Chondrocyte (in vitro differentiated cells): Measurements from ENCODE around the gene BMPER. TPM values are rescaled to one million over a fixed set of nuclear protein-coding genes. Genes with fewer than 3 reads are reported as not detected.
A peak's percentile ranks its signal among the peaks of the same experiment; 100 is the strongest.

ENCODE experiments used
- DNase-seq: peaks from one replicate; pipeline ENCODE4 v3.0.0; 2021; ENCODE audit warnings: mixed read lengths, low spot score
- H3K27ac Mint-ChIP-seq: one replicate; pipeline ENCODE4 v1.8.0; 2021; ENCODE audit warnings: mild to moderate bottlenecking, moderate library complexity, mixed read lengths; ENCODE audit not compliant: unreplicated experiment
- H3K27me3 Mint-ChIP-seq: 2 replicates; pipeline ENCODE4 v1.8.0; 2021; ENCODE audit warnings: low read depth, mixed read lengths
- H3K36me3 Mint-ChIP-seq: 2 replicates; pipeline ENCODE4 v1.8.0; 2021; ENCODE audit warnings: low read depth, mixed read lengths
- H3K4me1 Mint-ChIP-seq: 2 replicates; pipeline ENCODE4 v1.8.0; 2021; ENCODE audit warnings: low read depth, mild to moderate bottlenecking, mixed read lengths
- H3K4me3 Mint-ChIP-seq: one replicate; pipeline ENCODE4 v1.8.0; 2021; ENCODE audit warnings: mild to moderate bottlenecking, moderate library complexity, mixed read lengths; ENCODE audit not compliant: unreplicated experiment
- H3K9me3 Mint-ChIP-seq: 2 replicates; pipeline ENCODE4 v1.8.0; 2021; ENCODE audit warnings: low read depth, mixed read lengths
- CTCF ChIP-seq: fragments of 200-600 bp; sonication (generic); IDR thresholded peaks from 2 replicates; pipeline ENCODE4 v1.5.0; 2021; ENCODE audit warnings: antibody characterized with exemption, mild to moderate bottlenecking, moderate library complexity
- total RNA-seq: library from RNA; stranded (reverse); gene quantifications from 3 replicates; pipeline ENCODE4 v1.2.1, GENCODE V29; 2021

BMPER gene
- total RNA-seq, 1 donor from 2014 or later: 0.30 TPM

GRCh38 chr7:34090816-34091215, 185.5 kb downstream of the BMPER start:
- Mint-ChIP-seq H3K4me1 (peaks cover 3% of the 10 kb centered on the region), H3K4me3 (no peak overlapping the region), H3K9me3 (peaks cover 6% of the 10 kb centered on the region), H3K36me3 (no peaks in the 10 kb centered on the region), H3K27me3 (peaks cover 2% of the 10 kb centered on the region), H3K27ac (no peak overlapping the region)
- no peak for DNase-seq
- TF ChIP-seq CTCF: no peak

- Mint-ChIP-seq H3K27me3 (peaks cover 2% of the 10 kb centered on the region), H3K36me3 (no peaks in the 10 kb centered on the region), H3K9me3 (peaks cover 6% of the 10 kb centered on the region), H3K4me3 (no peak overlapping the region), H3K4me1 (peaks cover 9% of the 10 kb centered on the region), H3K27ac (no peak overlapping the region)
- TF ChIP-seq CTCF: peak; percentile 74
- no peak for DNase-seq
These were observed 186.1 kb downstream of the BMPER start for GRCh38 chr7:34091321-34091917.

- DNase-seq: no peak
- no peak for TF ChIP-seq CTCF
- no peak overlapping the region for H3K4me3 Mint-ChIP-seq
- H3K27me3 Mint-ChIP-seq: peaks cover 2% of the 10 kb centered on the region
- H3K27ac Mint-ChIP-seq: no peak overlapping the region
- H3K4me1 Mint-ChIP-seq: peaks cover 12% of the 10 kb centered on the region
- H3K9me3 Mint-ChIP-seq: peaks cover 6% of the 10 kb centered on the region
- H3K36me3 Mint-ChIP-seq: no peaks in the 10 kb centered on the region
These were observed 187.9 kb downstream of the BMPER start for GRCh38 chr7:34093276-34093675.

GRCh38 chr7:34096198-34096651, 190.9 kb downstream of the BMPER start:
- no peak for DNase-seq

GRCh38 chr7:34096777-34097176, 191.4 kb downstream of the BMPER start:
- H3K36me3 Mint-ChIP-seq: no peaks in the 10 kb centered on the region
- DNase-seq: no peak
- no peak overlapping the region for H3K4me3 Mint-ChIP-seq
- peaks cover 6% of the 10 kb centered on the region for H3K9me3 Mint-ChIP-seq
- peaks cover 2% of the 10 kb centered on the region for H3K27me3 Mint-ChIP-seq
- no peak overlapping the region for H3K27ac Mint-ChIP-seq
- TF ChIP-seq CTCF: no peak
- H3K4me1 Mint-ChIP-seq: peaks cover 12% of the 10 kb centered on the region

More at GRCh38 chr7:34096198-34096651, 190.9 kb downstream of the BMPER start:
- Mint-ChIP-seq H3K9me3 (peaks cover 6% of the 10 kb centered on the region), H3K4me1 (peaks cover 12% of the 10 kb centered on the region), H3K4me3 (no peak overlapping the region), H3K27ac (no peak overlapping the region), H3K27me3 (peaks cover 2% of the 10 kb centered on the region), H3K36me3 (no peaks in the 10 kb centered on the region)
- no peak for TF ChIP-seq CTCF
